H1 (cell line): ENCODE results near the gene MCF2L2. TPM values are rescaled to one million over a fixed set of nuclear protein-coding genes. Genes with fewer than 3 reads are reported as not detected.

ENCODE experiments used
- CTCF ChIA-PET: fragments of 300-600 bp; sonication (Branson Sonifier 250); formaldehyde crosslinking; loops from one replicate; lab custom pipeline; 2021; ENCODE audit not compliant: partially characterized antibody; lab: Charles Lee
- POLR2A ChIA-PET: fragments of 300-600 bp; sonication (Branson Sonifier 250); formaldehyde crosslinking; loops from one replicate; lab custom pipeline; 2021; ENCODE audit warnings: inconsistent platforms; ENCODE audit not compliant: partially characterized antibody; lab: Charles Lee
- DNase-seq, 2 experiments: peaks; one replicate each; pipeline versions ENCODE4 v3.0.0 to v3.0.0-alpha.2; 2010 to 2022; ENCODE audit warnings: low spot score in 2 of 2, low read depth in 1 of 2, mixed read lengths in 1 of 2
- FAIRE-seq: peaks from 2 replicates; lab custom pipeline; 2011; peaks lifted over from hg19 to GRCh38; lab: Jason Lieb, UNC
- H2AFZ ChIP-seq: 2 replicates; pipeline ENCODE4 v1.8.1; 2012; ENCODE audit warnings: low read length, inconsistent platforms
- H2AK5ac ChIP-seq: 2 replicates; pipeline ENCODE4 v1.6.1; 2013; ENCODE audit warnings: low read depth, low read length
- H2BK120ac ChIP-seq: replicated peaks from 2 replicates; pipeline ENCODE3; 2013; ENCODE audit warnings: low read depth, low read length, inconsistent platforms
- H2BK12ac ChIP-seq: 2 replicates; pipeline ENCODE4 v1.6.1; 2013; ENCODE audit warnings: low read depth, low read length
- H2BK15ac ChIP-seq: 2 replicates; pipeline ENCODE4 v1.6.1; 2013; ENCODE audit warnings: low read length
- H2BK20ac ChIP-seq: 2 replicates; pipeline ENCODE4 v1.6.1; 2013; ENCODE audit warnings: low read length
- H2BK5ac ChIP-seq: 2 replicates; pipeline ENCODE4 v1.6.1; 2013; ENCODE audit warnings: low read depth, low read length
- H3K14ac ChIP-seq: 2 replicates; pipeline ENCODE4 v1.6.1; 2013; ENCODE audit warnings: inconsistent platforms; ENCODE audit not compliant: insufficient read length
- H3K18ac ChIP-seq: 2 replicates; pipeline ENCODE4 v1.6.1; 2013; ENCODE audit warnings: low read length; ENCODE audit errors: extremely low read depth
- H3K23ac ChIP-seq: 2 replicates; pipeline ENCODE4 v1.6.1; 2013; ENCODE audit warnings: inconsistent platforms; ENCODE audit not compliant: insufficient read length
- H3K23me2 ChIP-seq: 2 replicates; pipeline ENCODE4 v1.6.1; 2013; ENCODE audit warnings: low read depth, low read length
- H3K27ac ChIP-seq: 2 replicates; pipeline ENCODE4 v1.6.1; 2011; ENCODE audit warnings: low read depth, low read length, inconsistent platforms
- H3K27me3 ChIP-seq, 4 experiments: replicated peaks in 1 of 4; 1 replicate in 1 of 4; 2 replicates in 3 of 4; pipeline versions ENCODE4 v1.6.1 to v1.8.1; 2011 to 2013; ENCODE audit warnings: low read length in 3 of 4, mild to moderate bottlenecking in 3 of 4, inconsistent platforms in 2 of 4, mixed read lengths in 2 of 4, moderate library complexity in 1 of 4; ENCODE audit not compliant: control insufficient read depth in 3 of 4, insufficient read depth in 3 of 4; ENCODE audit errors: extremely low read depth in 1 of 4
- H3K36me3 ChIP-seq, 4 experiments: 2 replicates each; pipeline versions ENCODE4 v1.6.1 to v1.8.1; 2011 to 2013; ENCODE audit warnings: mild to moderate bottlenecking in 4 of 4, low read length in 3 of 4, moderate library complexity in 2 of 4, control low read depth in 1 of 4, inconsistent platforms in 1 of 4; ENCODE audit not compliant: insufficient read depth in 4 of 4, control insufficient read depth in 2 of 4
- H3K4ac ChIP-seq: replicated peaks from 2 replicates; pipeline ENCODE3; 2013; ENCODE audit warnings: low read length, low read depth, mixed read lengths, inconsistent platforms; ENCODE audit not compliant: insufficient read length
- H3K4me1 ChIP-seq, 4 experiments: replicated peaks in 1 of 4; 1 replicate in 1 of 4; 2 replicates in 3 of 4; pipeline versions ENCODE4 v1.6.1 to v1.8.1; 2011 to 2013; ENCODE audit warnings: low read length in 3 of 4, inconsistent platforms in 2 of 4, mixed read lengths in 1 of 4; ENCODE audit not compliant: insufficient read depth in 4 of 4, control insufficient read depth in 3 of 4
- H3K4me2 ChIP-seq, 2 experiments: 2 replicates each; pipeline versions ENCODE4 v1.6.1 to v1.8.1; 2011 to 2013; ENCODE audit warnings: low read depth in 2 of 2, low read length in 2 of 2, control low read depth in 1 of 2, inconsistent platforms in 1 of 2, mild to moderate bottlenecking in 1 of 2; ENCODE audit not compliant: insufficient read depth in 1 of 2
- H3K4me3 ChIP-seq, 4 experiments: fragments of 200-600, 300-600 bp in 1 of 4; sonication (generic), shearing (Covaris generic), sonication (Bioruptor Twin) in 1 of 4; 2 replicates each; pipeline versions ENCODE4 v1.5.1 to v1.8.1; 2011 to 2016; ENCODE audit warnings: low read length in 4 of 4, low read depth in 3 of 4, control low read depth in 2 of 4, inconsistent platforms in 2 of 4, mild to moderate bottlenecking in 2 of 4, mixed read lengths in 1 of 4, moderate library complexity in 1 of 4; ENCODE audit not compliant: insufficient read depth in 2 of 4; ENCODE audit errors: extremely low read depth in 1 of 4
- H3K56ac ChIP-seq: replicated peaks from 2 replicates; pipeline ENCODE3; 2013; ENCODE audit warnings: low read depth, mild to moderate bottlenecking, mixed read lengths, low read length, inconsistent platforms; ENCODE audit not compliant: insufficient read length
- H3K79me1 ChIP-seq: 2 replicates; pipeline ENCODE4 v1.6.1; 2013; ENCODE audit warnings: low read depth, low read length, control low read depth
- H3K79me2 ChIP-seq, 2 experiments: 2 replicates each; pipeline versions ENCODE4 v1.6.1 to v1.8.1; 2012 to 2013; ENCODE audit warnings: low read length in 2 of 2, mild to moderate bottlenecking in 2 of 2, inconsistent platforms in 1 of 2; ENCODE audit not compliant: insufficient read depth in 2 of 2, control insufficient read depth in 1 of 2
- H3K9ac ChIP-seq, 4 experiments: replicated peaks in 1 of 4; 1 replicate in 1 of 4; 2 replicates in 3 of 4; pipeline versions ENCODE4 v1.6.1 to v1.8.1; 2011 to 2013; ENCODE audit warnings: low read depth in 3 of 4, low read length in 3 of 4, control low read depth in 2 of 4, mild to moderate bottlenecking in 2 of 4, moderate library complexity in 2 of 4, inconsistent platforms in 1 of 4; ENCODE audit errors: extremely low read depth in 1 of 4
- H3K9me3 ChIP-seq, 2 experiments: 2 replicates each; pipeline versions ENCODE4 v1.6.1 to v1.8.1; 2012 to 2013; ENCODE audit warnings: mild to moderate bottlenecking in 2 of 2, moderate library complexity in 2 of 2, control low read depth in 1 of 2, inconsistent platforms in 1 of 2, low read depth in 1 of 2, low read length in 1 of 2, mixed read lengths in 1 of 2; ENCODE audit not compliant: insufficient read depth in 2 of 2
- H4K20me1 ChIP-seq, 2 experiments: replicated peaks in 1 of 2; 2 replicates each; pipeline versions ENCODE3 to v1.8.1; 2011 to 2013; ENCODE audit warnings: inconsistent platforms in 2 of 2, low read length in 2 of 2, mild to moderate bottlenecking in 1 of 2; ENCODE audit not compliant: insufficient read depth in 2 of 2, control insufficient read depth in 1 of 2
- H4K5ac ChIP-seq: 2 replicates; pipeline ENCODE4 v1.6.1; 2013; ENCODE audit warnings: low read length, low read depth, mixed read lengths, inconsistent platforms; ENCODE audit not compliant: insufficient read length
- H4K8ac ChIP-seq: 2 replicates; pipeline ENCODE4 v1.8.0; 2013; ENCODE audit warnings: mild to moderate bottlenecking, moderate library complexity, low read length, inconsistent platforms; ENCODE audit not compliant: insufficient read depth; ENCODE audit errors: extremely low read depth
- H4K91ac ChIP-seq: replicated peaks from 2 replicates; pipeline ENCODE3; 2013; ENCODE audit warnings: low read length, mixed read lengths, inconsistent platforms; ENCODE audit not compliant: insufficient read length
- ASH2L ChIP-seq: fragments of 200-600, 300-600 bp; sonication (generic); IDR thresholded peaks from one replicate; pipeline ENCODE4 v1.7.1; 2017; ENCODE audit warnings: low read length
- CEBPB ChIP-seq: IDR thresholded peaks from 2 replicates; pipeline ENCODE4 v1.6.1; 2012; ENCODE audit warnings: low read depth, low read length
- CHD2 ChIP-seq: IDR thresholded peaks from 2 replicates; pipeline ENCODE4 v1.6.1; 2012; ENCODE audit warnings: low read length, improper control_type of control experiment
- KDM4A ChIP-seq: IDR thresholded peaks from one replicate; pipeline ENCODE4 v1.7.1; 2012; ENCODE audit warnings: low read depth, mild to moderate bottlenecking, moderate library complexity, low read length, inconsistent platforms; ENCODE audit not compliant: severe bottlenecking
- MAX ChIP-seq: IDR thresholded peaks from 2 replicates; pipeline ENCODE4 v1.6.1; 2012; ENCODE audit warnings: inconsistent platforms
- PHF8 ChIP-seq: fragments of 200-600 bp; sonication (generic); conservative IDR thresholded peaks from 2 replicates; pipeline ENCODE4 v1.7.1; 2012; ENCODE audit warnings: low read depth, mild to moderate bottlenecking, inconsistent platforms, low read length, moderate library complexity
- POLR2A ChIP-seq, 2 experiments: IDR thresholded peaks; 1 replicate in 1 of 2; 2 replicates in 1 of 2; pipeline ENCODE4 v1.6.1; 2011; ENCODE audit warnings: low read depth in 2 of 2, low read length in 2 of 2, mild to moderate bottlenecking in 2 of 2; ENCODE audit errors: control extremely low read depth in 1 of 2
- POLR2AphosphoS5 ChIP-seq: IDR thresholded peaks from 2 replicates; pipeline ENCODE4 v1.6.1; 2011; ENCODE audit warnings: low read depth, low read length
- RBBP5 ChIP-seq: IDR thresholded peaks from 2 replicates; pipeline ENCODE4 v1.7.1; 2012; ENCODE audit warnings: low read depth, mild to moderate bottlenecking, inconsistent platforms, low read length, moderate library complexity, borderline replicate concordance
- RXRA ChIP-seq: IDR thresholded peaks from 2 replicates; pipeline ENCODE4 v1.6.1; 2011; ENCODE audit warnings: low read depth, mild to moderate bottlenecking, low read length, moderate library complexity; ENCODE audit not compliant: insufficient read depth
- SP4 ChIP-seq: IDR thresholded peaks from 2 replicates; pipeline ENCODE4 v1.6.1; 2012; ENCODE audit warnings: low read length, inconsistent platforms
- TBP ChIP-seq: IDR thresholded peaks from 2 replicates; pipeline ENCODE4 v1.6.1; 2011; ENCODE audit warnings: low read depth, low read length, improper control_type of control experiment
- TCF12 ChIP-seq: IDR thresholded peaks from 2 replicates; pipeline ENCODE4 v1.6.1; 2011; ENCODE audit warnings: low read depth, mild to moderate bottlenecking, low read length
- WGBS, 2 experiments: shearing (Covaris generic) in 1 of 2; methylation state at CpG; one replicate each; pipeline versions ENCODE4 v1.1.6 to v1.1.7; 2013 to 2015; ENCODE audit warnings: low lambda C conversion rate in 2 of 2, mixed read lengths in 2 of 2, inconsistent platforms in 1 of 2, low coverage in 1 of 2, missing lambda C conversion rate in 1 of 2; ENCODE audit not compliant: insufficient replicate concordance in 2 of 2, insufficient coverage in 1 of 2, insufficient read length in 1 of 2; ENCODE audit errors: extremely low coverage in 1 of 2, missing lambda C conversion rate in 1 of 2; 5-methylcytosine and 5-hydroxymethylcytosine counted together
- polyA plus RNA-seq, 7 experiments: library from polyadenylated mRNA; depleted of rRNA in 3 of 7; stranded (reverse) in 5 of 7; unstranded in 2 of 7; fragments of >200 nt in 5 of 7; fragments of 200-250 nt in 2 of 7; gene quantifications; 1 replicate in 5 of 7; 2 replicates in 1 of 7; 4 replicates in 1 of 7; pipeline versions ENCODE4 v1.2.1 to v1.2.3, GENCODE V29; 2011 to 2013; ENCODE audit warnings: missing spikeins in 2 of 7, mixed read lengths in 2 of 7
- total RNA-seq: library from RNA; stranded (reverse); fragmentation: NEBNext Ultra II Directional; extraction: Animal tissue kit (Norgen Biotek cat#: 25700); gene quantifications from 2 replicates; pipeline ENCODE4 v1.2.1, GENCODE V29; 2021

The MCF2L2 gene
- total and polyA plus RNA-seq, 2 of the 8 experiments (the other 6 are each of a cell fraction or from before 2014, with no cell fraction given) = 4.1 to 13.7 TPM

- H3K18ac ChIP-seq = 0 out of 2 replicates have a peak overlapping the region, but pooled peaks have one; percentile 1
- H3K4ac ChIP-seq = no peak overlapping the region
- H3K23me2 ChIP-seq = no peaks in the 10 kb centered on the region; the same call in 1 of the 2 replicates
- H2BK20ac ChIP-seq = no peak overlapping the region; the same call in 1 of the 2 replicates
- 17% methylated on average over 15 of the region's 15 CpGs; no CpG with 5 or more reads in 1 of the 2 experiments for WGBS, 2 experiments
- H3K4me3 ChIP-seq = peak overlapping the region in 3 of 4 experiments; percentile 26 to 48 (median 32); a peak in 6 of 8 replicates
- H3K9me3 ChIP-seq = no peaks in the 10 kb centered on the region
- no peak overlapping the region; the same call in 1 of the 2 replicates for H2AFZ ChIP-seq
- H2BK120ac ChIP-seq = peak overlapping the region; percentile 44
- no peak overlapping the region for H3K23ac ChIP-seq
- 0 out of 2 replicates have a peak overlapping the region, but pooled peaks have one; percentile 0 for H2BK5ac ChIP-seq
- peaks cover 0 to 16% of the 10 kb centered on the region in 2 experiments; a peak in 1 of 4 replicates for H3K79me2 ChIP-seq
- H3K56ac ChIP-seq = no peak overlapping the region
- CTCF ChIA-PET = interaction anchor here (1.3 to 1.9 kb wide), 2 partner anchors 14 to 107 kb away, joined by 3 to 5 read pairs; no protein-coding TSS in a partner anchor
- H3K36me3 ChIP-seq = peaks cover 0 to 3% (median under 1%) of the 10 kb centered on the region in 4 experiments; a peak in 2 of 8 replicates
- H2AK5ac ChIP-seq = no peak overlapping the region
- DNase-seq = no peak
- H4K20me1 ChIP-seq = peaks cover 0 to 2% of the 10 kb centered on the region in 2 experiments
- H3K27me3 ChIP-seq = no peaks in the 10 kb centered on the region
- no peak overlapping the region for H4K5ac ChIP-seq
- no peak overlapping the region for H3K14ac ChIP-seq
- POLR2A ChIA-PET = interaction anchor here (0.6 to 2.5 kb wide), 8 partner anchors 11 to 120 kb away, joined by 3 to 25 read pairs (median 4); partner anchors contain the start of gene B3GNT5
- H3K9ac ChIP-seq = peak overlapping the region in 2 of 4 experiments; percentile 35 to 59; a peak in 4 of 7 replicates
- no peak overlapping the region for H4K91ac ChIP-seq
- H2BK15ac ChIP-seq = no peak overlapping the region
- H2BK12ac ChIP-seq = no peak overlapping the region
- H3K4me1 ChIP-seq = peaks cover 18 to 44% (median 24%) of the 10 kb centered on the region in 4 experiments
- peak; percentile 88 for FAIRE-seq
- 0 out of 2 replicates have a peak, but pooled peaks cover 3% of the 10 kb centered on the region for H3K79me1 ChIP-seq
- H3K27ac ChIP-seq = peak overlapping the region; percentile 74
- peak overlapping the region; percentile 66; the same call in 1 of the 2 replicates for H4K8ac ChIP-seq
- H3K4me2 ChIP-seq = peak overlapping the region; percentile 27 to 69
- TF ChIP-seq POLR2A (IDR thresholded peaks at IDR 0.05; ENCODE audit: control extremely low read depth in 1 of 2, low read depth in 2 of 2, low read length in 2 of 2) = peak; percentile 20 to 46
- 0 out of 2 replicates have a peak, but pooled peaks have one; percentile 50 for TF ChIP-seq CHD2
- peak; percentile 59; the same call in 1 of the 2 replicates for TF ChIP-seq POLR2AphosphoS5
- TF ChIP-seq RXRA = no peak
- no peak for TF ChIP-seq SP4
- no peak for TF ChIP-seq KDM4A
- peak; percentile 60; the same call in 1 of the 2 replicates for TF ChIP-seq CEBPB
- TF ChIP-seq TBP = peak; percentile 21; the same call in 1 of the 2 replicates
- no peak for TF ChIP-seq TCF12
- TF ChIP-seq MAX = 0 out of 2 replicates have a peak, but pooled peaks have one; percentile 24
- TF ChIP-seq PHF8 = no peak
- TF ChIP-seq ASH2L = peak; percentile 89
- TF ChIP-seq RBBP5 = 0 out of 2 replicates have a peak, but pooled peaks have one; percentile 38
Observed at GRCh38 chr3:183265157-183265642, 163.2 kb downstream of the MCF2L2 start.
